IMR-90 (cell line): ENCODE data around the gene ADGRV1.

Experiments used
- BHLHE40 ChIP-seq: fragments of 150-350 bp; IDR thresholded peaks from 2 replicates; pipeline ENCODE4 v1.6.1; 2016; ENCODE audit warnings: mild to moderate bottlenecking, low read depth, low read length
- CEBPB ChIP-seq: IDR thresholded peaks from 2 replicates; pipeline ENCODE4 v1.6.1; 2012; ENCODE audit warnings: low read depth, low read length, improper control_type of control experiment
- CTCF ChIP-seq: conservative IDR thresholded peaks from 2 replicates; pipeline ENCODE4 v1.5.1; 2012; ENCODE audit warnings: mild to moderate bottlenecking, low read depth, low read length, improper control_type of control experiment
- MAFK ChIP-seq: IDR thresholded peaks from 2 replicates; pipeline ENCODE4 v1.6.1; 2012; ENCODE audit warnings: low read depth, low read length, improper control_type of control experiment
- MXI1 ChIP-seq: IDR thresholded peaks from 2 replicates; pipeline ENCODE4 v1.6.1; 2012; ENCODE audit warnings: low read depth, mild to moderate bottlenecking, low read length, moderate library complexity, borderline replicate concordance
- NFE2L2 ChIP-seq: fragments of 150-350 bp; IDR thresholded peaks from 2 replicates; pipeline ENCODE4 v1.6.1; 2016; ENCODE audit warnings: low read depth, mild to moderate bottlenecking, low read length
- POLR2A ChIP-seq: IDR thresholded peaks from 2 replicates; pipeline ENCODE4 v1.6.1; 2012; ENCODE audit warnings: mild to moderate bottlenecking, low read depth, low read length
- RAD21 ChIP-seq: IDR thresholded peaks from 2 replicates; pipeline ENCODE4 v1.6.1; 2012; ENCODE audit warnings: low read length, improper control_type of control experiment
- SMC3 ChIP-seq: fragments of 150-350 bp; IDR thresholded peaks from 2 replicates; pipeline ENCODE4 v1.6.1; 2016; ENCODE audit warnings: low read depth, mild to moderate bottlenecking, antibody characterized with exemption, low read length, moderate library complexity
- TF ChIP-seq, protein P1 (sequence below): fragments of 150-350 bp; IDR thresholded peaks from 2 replicates; pipeline ENCODE4 v1.6.1; 2017; ENCODE audit warnings: mild to moderate bottlenecking, antibody characterized with exemption, low read length, low read depth

DNA sequence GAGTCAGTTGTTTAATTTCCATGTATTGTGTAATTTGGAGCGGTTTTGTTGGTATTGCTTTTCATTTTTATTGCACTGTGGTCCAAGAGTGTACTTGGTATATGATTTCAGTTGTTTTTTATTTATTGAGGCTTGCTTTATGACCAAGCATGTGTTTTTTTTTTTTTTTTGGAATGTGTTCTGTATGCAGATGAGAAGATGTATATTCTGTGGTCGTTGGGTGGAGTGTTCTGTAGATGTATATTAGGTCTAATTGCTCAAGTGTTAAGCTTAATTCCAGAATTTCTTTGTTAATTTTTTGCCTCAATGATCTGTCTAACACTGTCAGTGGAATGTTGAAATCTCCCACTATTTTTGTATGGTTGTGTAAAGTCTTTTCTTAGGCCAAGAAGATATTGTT is 23.4 kb downstream of the ADGRV1 start:
- TF ChIP-seq SMC3, result no peak
- TF ChIP-seq POLR2A, result no peak
- TF ChIP-seq CTCF, result no peak
- TF ChIP-seq RAD21, result no peak
- TF ChIP-seq MAFK, result no peak
- no peak for TF ChIP-seq BHLHE40
- TF ChIP-seq CEBPB, result no peak
- no peak for TF ChIP-seq NFE2L2
- TF ChIP-seq MXI1, result no peak
- TF ChIP-seq, protein P1, sequence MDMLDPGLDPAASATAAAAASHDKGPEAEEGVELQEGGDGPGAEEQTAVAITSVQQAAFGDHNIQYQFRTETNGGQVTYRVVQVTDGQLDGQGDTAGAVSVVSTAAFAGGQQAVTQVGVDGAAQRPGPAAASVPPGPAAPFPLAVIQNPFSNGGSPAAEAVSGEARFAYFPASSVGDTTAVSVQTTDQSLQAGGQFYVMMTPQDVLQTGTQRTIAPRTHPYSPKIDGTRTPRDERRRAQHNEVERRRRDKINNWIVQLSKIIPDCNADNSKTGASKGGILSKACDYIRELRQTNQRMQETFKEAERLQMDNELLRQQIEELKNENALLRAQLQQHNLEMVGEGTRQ, result no peak
